Loucy (cell line): ENCODE measurements around the gene ELF3.

Experiments
- H2AFZ ChIP-seq: fragments of 200-600 bp; sonication (generic); 2 replicates; pipeline ENCODE4 v1.6.0; 2016; ENCODE audit warnings: antibody characterized with exemption, mild to moderate bottlenecking, low read length, moderate library complexity
- H3F3A ChIP-seq: fragments of 200-600 bp; 2 replicates; pipeline ENCODE4 v1.6.0; 2016; ENCODE audit warnings: antibody characterized with exemption, low read depth, mild to moderate bottlenecking
- H3K27me3 ChIP-seq: fragments of 200-600 bp; sonication (generic); 2 replicates; pipeline ENCODE4 v1.6.1; 2014; ENCODE audit warnings: low read length, mild to moderate bottlenecking; ENCODE audit not compliant: insufficient read depth, poor library complexity, severe bottlenecking
- H3K36me3 ChIP-seq: fragments of 200-600 bp; sonication (generic); 2 replicates; pipeline ENCODE4 v1.6.1; 2016; ENCODE audit warnings: low read length; ENCODE audit not compliant: insufficient read depth
- H3K4me1 ChIP-seq: fragments of 200-600 bp; sonication (generic); 2 replicates; pipeline ENCODE4 v1.5.1; 2014; ENCODE audit warnings: low read length, mild to moderate bottlenecking; ENCODE audit not compliant: insufficient read depth, poor library complexity, severe bottlenecking
- H3K4me2 ChIP-seq: fragments of 200-600 bp; sonication (generic); 2 replicates; pipeline ENCODE4 v1.6.0; 2014; ENCODE audit warnings: antibody characterized with exemption, low read length, low read depth, mild to moderate bottlenecking; ENCODE audit not compliant: poor library complexity, severe bottlenecking
- H3K4me3 ChIP-seq: fragments of 200-600 bp; sonication (generic); 2 replicates; pipeline ENCODE4 v1.5.1; 2014; ENCODE audit warnings: low read length, mild to moderate bottlenecking, mixed read lengths; ENCODE audit not compliant: poor library complexity, severe bottlenecking
- H3K79me2 ChIP-seq: fragments of 200-600 bp; sonication (generic); 2 replicates; pipeline ENCODE4 v1.6.1; 2014; ENCODE audit warnings: low read length; ENCODE audit not compliant: insufficient read depth
- H3K9ac ChIP-seq: fragments of 200-600 bp; sonication (generic); 2 replicates; pipeline ENCODE4 v1.6.0; 2014; ENCODE audit warnings: mild to moderate bottlenecking, low read depth, low read length, moderate library complexity; ENCODE audit not compliant: poor library complexity, severe bottlenecking
- H3K9me2 ChIP-seq: fragments of 200-600 bp; sonication (generic); replicated peaks from 2 replicates; pipeline ENCODE4 v1.6.1; 2016; ENCODE audit warnings: low read depth, low read length, mixed read lengths
- H3K9me3 ChIP-seq: fragments of 200-600 bp; sonication (generic); 2 replicates; pipeline ENCODE4 v1.6.1; 2014; ENCODE audit warnings: mild to moderate bottlenecking, antibody characterized with exemption, low read length, low read depth; ENCODE audit not compliant: insufficient read depth
- H4K20me1 ChIP-seq: fragments of 200-600 bp; sonication (generic); 2 replicates; pipeline ENCODE4 v1.6.0; 2014; ENCODE audit warnings: antibody characterized with exemption, low read length, mild to moderate bottlenecking; ENCODE audit not compliant: insufficient read depth, poor library complexity, severe bottlenecking
- CTCF ChIP-seq: fragments of 200-600 bp; sonication (generic); conservative IDR thresholded peaks from 2 replicates; pipeline ENCODE4 v1.5.1; 2014; ENCODE audit warnings: mild to moderate bottlenecking, antibody characterized with exemption, low read length
- EZH2phosphoT487 ChIP-seq: fragments of 200-600 bp; IDR thresholded peaks from 2 replicates; pipeline ENCODE4 v1.6.1; 2018; ENCODE audit warnings: antibody characterized with exemption, mild to moderate bottlenecking, moderate library complexity, borderline replicate concordance

ELF3 gene

GRCh38 chr1:202004711-202005110 is 5.7 kb upstream of the ELF3 start:
- H3K36me3 ChIP-seq = peaks cover 52% of the 10 kb centered on the region; the same call in 1 of the 2 replicates
- no peaks in the 10 kb centered on the region for H4K20me1 ChIP-seq
- no peaks in the 10 kb centered on the region for H3K4me1 ChIP-seq
- H3K4me2 ChIP-seq = no peak overlapping the region
- no peaks in the 10 kb centered on the region for H3K27me3 ChIP-seq
- no peak for TF ChIP-seq EZH2phosphoT487
- no peak for TF ChIP-seq CTCF
- no peak overlapping the region for H2AFZ ChIP-seq
- H3K9ac ChIP-seq = no peak overlapping the region
- no peaks in the 10 kb centered on the region for H3F3A ChIP-seq
- H3K9me3 ChIP-seq = no peaks in the 10 kb centered on the region
- H3K4me3 ChIP-seq = no peak overlapping the region
- H3K79me2 ChIP-seq = no peaks in the 10 kb centered on the region
- H3K9me2 ChIP-seq = no peaks in the 10 kb centered on the region

GRCh38 chr1:202005958-202006357 is 4.4 kb upstream of the ELF3 start:
- H3K4me3 ChIP-seq = no peak overlapping the region
- no peaks in the 10 kb centered on the region for H3F3A ChIP-seq
- no peaks in the 10 kb centered on the region for H3K9me3 ChIP-seq
- H3K9me2 ChIP-seq = no peaks in the 10 kb centered on the region
- no peaks in the 10 kb centered on the region for H4K20me1 ChIP-seq
- no peak overlapping the region for H3K9ac ChIP-seq
- no peaks in the 10 kb centered on the region for H3K79me2 ChIP-seq
- H3K4me2 ChIP-seq = no peak overlapping the region
- TF ChIP-seq EZH2phosphoT487 (no peak), CTCF (peak; percentile 31; the same call in 1 of the 2 replicates)
- no peaks in the 10 kb centered on the region for H3K27me3 ChIP-seq
- H3K36me3 ChIP-seq = peaks cover 40% of the 10 kb centered on the region; the same call in 1 of the 2 replicates
- H2AFZ ChIP-seq = no peak overlapping the region
- no peaks in the 10 kb centered on the region for H3K4me1 ChIP-seq

- no peak overlapping the region for H2AFZ ChIP-seq
- no peaks in the 10 kb centered on the region for H3K79me2 ChIP-seq
- TF ChIP-seq CTCF = no peak
- no peaks in the 10 kb centered on the region for H4K20me1 ChIP-seq
- H3K9me2 ChIP-seq = no peaks in the 10 kb centered on the region
- no peaks in the 10 kb centered on the region for H3K27me3 ChIP-seq
- no peaks in the 10 kb centered on the region for H3F3A ChIP-seq
- H3K4me3 ChIP-seq = no peak overlapping the region
- peaks cover 30% of the 10 kb centered on the region; the same call in 1 of the 2 replicates for H3K36me3 ChIP-seq
- no peak overlapping the region for H3K4me2 ChIP-seq
- H3K9ac ChIP-seq = no peak overlapping the region
- H3K4me1 ChIP-seq = no peaks in the 10 kb centered on the region
- no peaks in the 10 kb centered on the region for H3K9me3 ChIP-seq
These were observed 3.1 kb upstream of the ELF3 start for GRCh38 chr1:202007304-202007703.
